CD1c-positive myeloid dendritic cell (primary cell): ENCODE measurements around the gene GM2A.
"Not testable (repeated sequence)": the region's sequence is repeated elsewhere in the genome, so short reads cannot be mapped to it uniquely, and the experiment has no call there.

ENCODE experiments used
- DNase-seq: peaks from one replicate; pipeline ENCODE4 v3.0.0-alpha.2; 2016; ENCODE audit errors: extremely low spot score

The GM2A gene

GRCh38 chr5:151286246-151286645 lies 33.3 kb downstream of the GM2A start:
- no peak for DNase-seq

- DNase-seq, result no peak
Observed at GRCh38 chr5:151288180-151288579, 35.2 kb downstream of the GM2A start.

GRCh38 chr5:151293624-151294023 lies 40.6 kb downstream of the GM2A start:
- no peak for DNase-seq

GRCh38 chr5:151295138-151295537 lies 42.2 kb downstream of the GM2A start:
- no peak for DNase-seq

- peak; percentile 14 for DNase-seq
Observed at GRCh38 chr5:151295791-151296477, 42.9 kb downstream of the GM2A start.

GRCh38 chr5:151296478-151296830 lies 43.5 kb downstream of the GM2A start:
- no peak for DNase-seq

- DNase-seq, result no peak
Observed at GRCh38 chr5:151296974-151297373, 44.0 kb downstream of the GM2A start.

GRCh38 chr5:151298063-151298855 lies 45.3 kb downstream of the GM2A start:
- DNase-seq, result peak; percentile 68

- no peak for DNase-seq
Observed at GRCh38 chr5:151303666-151304065, 50.7 kb downstream of the GM2A start, which contains the start of gene SLC36A3. TSS of gene SLC36A3 (minus strand) at chr5:151303766. CDS start at chr5:151303354, 412 bp downstream.

GRCh38 chr5:151309266-151309665 lies 56.3 kb downstream of the GM2A start:
- not testable (repeated sequence) for DNase-seq

- not testable (repeated sequence) for DNase-seq
Observed at GRCh38 chr5:151309821-151310220, 56.8 kb downstream of the GM2A start.

GRCh38 chr5:151310932-151311331 lies 57.9 kb downstream of the GM2A start:
- DNase-seq, result no peak

GRCh38 chr5:151312756-151313324 lies 59.9 kb downstream of the GM2A start:
- DNase-seq, result no peak

GRCh38 chr5:151313357-151313756 lies 60.4 kb downstream of the GM2A start:
- no peak for DNase-seq

- peak; percentile 59 for DNase-seq
Observed at GRCh38 chr5:151315998-151316597, 63.1 kb downstream of the GM2A start.

GRCh38 chr5:151317871-151318270 lies 64.9 kb downstream of the GM2A start:
- DNase-seq, result no peak

- DNase-seq, result no peak
Observed at GRCh38 chr5:151318850-151319732, 66.1 kb downstream of the GM2A start.
